Midbrain (tissue), 1 donor: Measurements from ENCODE around the gene INPP5B.
"Not testable (repeated sequence)": the region's sequence is repeated elsewhere in the genome, so short reads cannot be mapped to it uniquely, and the experiment has no call there.

Experiments
- DNase-seq: peaks from one replicate; lab custom pipeline; 2025; lab: John Stamatoyannopoulos, UW

The INPP5B gene

DNA sequence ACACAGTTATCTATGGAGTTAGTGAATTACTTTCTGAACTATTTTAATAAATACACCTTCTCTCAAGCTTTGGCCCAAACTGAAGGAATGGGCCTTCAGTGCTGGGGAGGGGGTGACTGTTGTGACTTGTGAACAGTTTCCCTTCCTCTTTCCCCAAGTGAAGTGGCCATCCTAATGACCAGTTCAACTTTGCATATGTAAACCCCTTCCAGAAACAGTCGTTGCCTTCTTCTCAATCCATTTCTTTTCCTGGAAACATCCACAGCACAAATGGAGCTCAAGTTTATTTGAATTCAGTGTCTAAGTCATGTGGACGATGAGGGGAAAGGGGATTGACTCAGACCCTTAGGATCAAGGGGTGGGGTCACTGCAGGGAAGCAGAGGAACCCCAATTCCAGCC lies 1.3 kb upstream of the INPP5B start:
- no peak for DNase-seq

DNA sequence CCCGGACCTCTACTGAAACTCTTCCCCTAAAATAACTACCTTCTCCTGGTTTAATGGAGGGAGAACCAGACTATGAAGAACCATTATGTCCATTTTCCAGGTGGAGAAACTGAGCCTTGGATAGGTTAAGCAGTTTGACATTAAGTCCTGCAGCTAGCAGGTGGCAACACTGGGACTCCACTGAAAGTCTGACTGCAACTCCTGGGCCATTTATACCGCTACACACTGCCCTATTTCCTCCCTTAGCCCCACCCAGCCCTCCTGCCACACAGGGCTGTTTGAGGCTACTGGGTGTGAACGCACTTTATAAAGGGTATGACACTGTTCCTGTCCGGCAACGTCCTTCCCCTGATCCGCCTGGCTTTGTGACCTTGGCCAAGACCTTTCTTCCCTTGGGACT lies 511 bp upstream of the INPP5B start:
- no peak for DNase-seq

DNA sequence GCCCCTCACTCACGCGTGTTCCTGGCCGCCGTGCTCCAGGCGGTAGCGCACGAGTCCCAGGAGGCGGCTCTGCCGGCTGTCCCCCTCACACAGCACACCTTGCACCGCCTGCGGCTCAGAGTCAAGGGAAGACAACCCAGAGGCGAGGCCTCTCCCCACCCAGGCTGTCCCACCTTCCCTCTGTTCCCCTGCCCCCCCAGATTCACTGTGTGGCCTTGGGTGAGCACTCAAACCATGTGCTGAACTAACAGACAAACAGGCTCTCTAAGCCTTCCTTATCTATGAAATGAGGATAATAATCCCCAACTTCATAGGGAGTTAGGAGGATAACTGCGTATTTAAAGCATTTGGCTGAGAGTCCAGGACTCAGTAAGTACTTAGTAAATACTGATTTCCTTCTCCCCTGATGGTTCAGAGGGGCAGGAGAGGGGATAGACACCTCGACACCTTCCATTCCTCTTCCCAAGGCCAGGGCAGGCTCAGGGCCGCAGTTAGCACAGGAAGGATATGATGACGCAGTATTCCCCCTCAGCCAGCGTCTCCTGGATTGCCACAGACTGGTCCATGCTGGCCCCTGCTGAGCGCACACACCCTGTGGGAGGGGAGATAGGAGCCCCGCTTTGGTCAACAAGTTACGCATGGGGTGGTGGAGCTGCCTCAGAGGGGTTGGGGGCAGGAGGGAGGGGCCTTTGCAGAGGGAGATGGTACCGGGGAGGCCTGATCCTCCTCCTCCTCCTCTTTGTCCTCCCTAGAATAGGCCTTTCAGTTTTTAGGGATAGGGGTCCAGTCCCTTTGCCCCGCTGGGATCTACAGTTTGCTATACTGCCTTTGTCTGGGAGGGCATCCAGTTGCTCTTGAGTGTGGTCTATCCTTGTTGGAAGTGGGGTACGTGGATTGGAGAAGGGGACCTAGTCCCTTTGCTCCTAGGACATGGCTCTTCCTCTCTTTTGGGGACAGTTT lies 830 bp downstream of the INPP5B start:
- DNase-seq: peak; percentile 51

DNA sequence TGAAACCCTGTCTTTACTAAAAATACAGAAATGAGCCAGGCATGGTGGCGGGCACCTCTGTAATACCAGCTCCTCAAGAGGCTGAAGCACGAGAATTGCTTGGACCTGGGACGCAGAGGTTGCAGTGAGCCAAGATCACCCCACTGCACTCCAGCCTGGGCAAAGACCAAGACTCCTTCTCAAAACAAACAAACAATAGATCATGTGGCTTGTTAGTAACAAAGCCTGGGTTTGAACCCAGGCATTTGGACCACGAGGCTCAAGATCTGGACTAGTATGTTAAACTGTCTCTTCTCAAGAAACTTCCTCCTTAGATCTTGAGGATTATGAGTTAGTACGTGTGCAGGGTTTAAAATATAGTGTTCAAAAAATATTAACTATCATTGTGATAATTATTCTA lies 1.6 kb downstream of the INPP5B start:
- no peak for DNase-seq

DNA sequence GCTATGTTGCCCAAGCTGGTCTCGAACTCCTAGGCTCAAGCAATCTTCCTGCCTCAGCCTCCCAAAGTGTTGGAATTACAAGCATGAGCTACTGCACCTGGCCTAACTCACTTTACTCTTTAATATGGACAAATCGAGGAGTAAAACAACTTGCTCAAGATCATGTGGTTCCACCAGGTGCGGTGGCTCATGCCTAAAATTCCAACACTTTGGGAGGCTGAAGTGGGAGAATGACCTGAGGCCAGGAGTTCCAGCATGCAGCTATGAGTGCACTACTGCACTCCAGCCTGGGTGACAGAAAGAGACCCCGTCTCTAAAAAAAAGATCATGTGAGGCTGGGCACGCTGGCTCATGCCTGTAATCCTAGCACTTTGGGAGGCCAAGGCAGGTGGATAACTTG lies 2.0 kb downstream of the INPP5B start:
- no peak for DNase-seq

DNA sequence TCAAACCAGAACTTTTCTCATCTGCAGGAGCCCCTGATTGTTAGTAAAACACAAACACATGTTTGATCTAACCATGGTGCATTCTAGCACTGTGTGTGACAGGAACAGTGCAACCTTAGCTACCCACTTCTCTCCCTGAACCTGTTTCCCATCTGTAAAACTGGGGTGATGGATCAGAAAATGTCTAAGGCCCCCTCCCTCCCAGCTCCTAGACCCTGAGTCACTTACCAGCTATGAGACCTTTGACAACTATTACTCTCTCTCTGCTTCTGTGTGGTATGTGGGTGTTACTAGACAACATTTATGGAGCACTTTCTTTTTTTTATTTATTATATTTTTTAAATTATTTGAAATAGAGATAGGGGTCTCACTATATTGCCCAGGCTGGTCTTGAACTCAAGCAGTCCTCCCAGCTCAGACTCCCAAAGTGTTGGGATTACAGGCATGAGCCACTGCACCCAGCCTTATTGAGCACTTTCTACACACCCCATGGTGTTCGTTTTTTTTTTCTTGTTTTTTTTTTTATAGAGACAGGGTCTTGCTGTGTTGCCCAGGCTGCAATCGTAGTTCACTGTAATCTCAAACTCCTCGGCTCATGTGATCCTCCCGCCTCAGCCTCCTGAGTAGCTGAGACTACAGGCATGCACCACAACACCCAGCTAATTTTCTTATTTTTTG lies 2.6 kb downstream of the INPP5B start:
- no peak for DNase-seq

DNA sequence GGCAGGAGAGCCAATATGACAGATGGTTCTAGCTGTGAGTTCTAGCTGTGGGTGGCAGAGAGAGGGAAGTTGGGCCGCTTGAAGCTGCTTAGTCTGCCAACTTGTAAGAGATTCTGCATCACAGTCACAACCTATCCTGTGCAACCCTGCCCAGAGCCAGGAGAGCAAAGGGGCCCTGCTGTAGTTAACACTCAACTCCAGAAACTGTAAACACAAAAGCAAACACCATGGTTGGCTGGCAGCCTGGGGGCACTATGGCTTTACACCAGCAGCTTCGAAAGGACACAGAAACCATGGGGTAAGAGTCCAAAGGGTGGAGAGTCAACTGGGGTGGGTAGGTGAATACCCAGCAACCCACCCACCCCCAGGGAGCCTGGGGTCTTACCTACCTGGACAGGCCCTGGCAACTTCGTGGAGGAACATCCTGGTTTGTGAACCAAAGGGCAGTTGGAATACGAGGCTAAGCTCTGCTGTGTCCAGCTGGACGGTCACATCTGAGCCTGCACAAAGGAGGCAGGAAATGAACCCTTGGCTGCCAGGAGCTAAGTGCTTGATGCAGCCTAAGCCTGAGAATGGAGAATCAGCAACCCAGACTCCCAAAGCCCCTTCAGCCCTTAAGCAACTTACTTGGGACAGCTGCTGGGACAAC lies 6.4 kb downstream of the INPP5B start:
- DNase-seq: no peak

DNA sequence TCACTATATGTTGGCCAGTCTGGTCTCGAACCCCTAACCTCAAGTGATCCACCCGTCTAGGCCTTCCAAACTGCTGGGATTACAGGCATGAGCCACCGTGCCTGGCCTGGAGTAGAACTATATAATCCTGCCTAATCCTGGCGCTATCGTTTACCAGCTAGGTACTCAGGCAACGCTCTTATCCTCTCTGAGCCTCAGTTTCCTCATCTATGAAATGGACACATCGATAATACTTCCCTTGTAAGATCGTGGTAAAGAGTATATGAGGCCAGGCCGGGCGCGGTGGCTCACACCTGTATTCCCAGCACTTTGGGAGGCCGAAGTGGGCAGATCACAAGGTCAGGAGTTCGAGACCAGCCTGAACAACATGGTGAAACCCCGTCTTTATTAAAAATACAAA lies 10.1 kb downstream of the INPP5B start:
- not testable (repeated sequence) for DNase-seq

DNA sequence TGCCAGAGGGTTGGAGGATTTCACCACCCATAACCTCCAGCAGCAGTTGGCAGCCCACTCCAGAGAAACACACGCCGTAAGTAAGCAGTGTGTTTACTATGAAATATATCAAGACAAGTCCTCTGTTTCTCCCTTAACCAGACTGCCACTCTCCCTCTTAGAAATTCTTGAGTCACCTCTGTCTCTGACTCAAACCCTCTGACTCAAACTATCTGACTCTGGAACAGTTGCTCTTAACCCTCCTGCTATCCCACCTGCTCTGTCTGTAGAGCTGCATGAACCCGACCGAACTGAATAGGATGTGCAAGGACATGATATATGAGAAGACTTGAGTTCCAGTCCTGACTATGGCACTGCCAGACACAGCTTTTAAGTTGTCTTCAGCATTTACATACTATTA lies 14.1 kb downstream of the INPP5B start:
- DNase-seq: no peak

DNA sequence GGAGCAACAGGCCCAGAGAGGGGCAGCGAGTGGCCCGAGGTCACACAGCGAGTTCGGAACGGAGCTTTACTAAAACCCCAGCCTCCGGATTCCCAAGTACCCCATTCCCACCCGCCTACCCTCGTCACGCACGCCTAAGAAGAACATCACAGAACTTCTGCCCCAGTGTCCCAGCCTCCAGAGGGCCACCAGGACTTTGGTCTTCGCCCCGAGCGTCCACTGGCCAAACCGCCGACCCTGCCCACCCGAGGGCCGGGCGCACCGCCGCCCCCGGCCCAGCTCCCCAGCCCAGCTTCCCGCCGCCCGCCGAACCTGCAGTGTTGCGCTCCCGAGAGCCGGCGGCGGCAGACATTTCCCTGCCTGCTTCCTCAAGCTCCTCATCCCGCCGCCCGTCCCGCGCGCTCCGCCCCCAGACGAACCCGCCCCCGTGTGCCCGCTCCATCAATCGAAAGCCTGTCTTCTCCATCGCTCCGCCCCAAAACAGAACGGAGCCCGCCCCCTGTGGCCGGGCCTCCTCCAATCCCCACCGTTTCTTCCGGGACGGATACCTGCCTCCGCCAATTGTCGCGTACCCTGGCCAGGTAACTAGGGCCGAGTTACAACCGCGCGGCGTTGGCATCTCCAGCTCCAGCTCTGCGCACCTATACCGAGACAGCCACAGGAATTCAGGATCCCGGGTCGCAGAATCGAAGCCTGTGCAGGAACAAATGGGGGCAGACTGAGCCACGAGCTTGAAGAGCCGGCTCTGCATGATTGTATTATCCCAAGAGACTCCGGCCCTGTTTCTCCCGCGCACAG lies 15.3 kb downstream of the INPP5B start:
- DNase-seq: peak; percentile 97

DNA sequence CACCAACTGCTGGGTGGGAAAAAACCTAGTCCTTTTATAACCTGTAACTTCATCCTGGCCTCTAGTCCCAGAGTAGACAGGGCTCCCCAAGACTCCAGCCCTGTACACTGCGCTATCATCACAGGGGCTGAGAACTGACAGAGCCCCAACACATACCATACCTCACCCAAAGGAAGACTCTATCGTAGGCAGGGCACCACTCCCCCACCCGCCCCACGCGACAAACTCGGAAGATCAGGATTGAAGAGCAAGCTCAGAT lies 15.8 kb downstream of the INPP5B start:
- no peak for DNase-seq

DNA sequence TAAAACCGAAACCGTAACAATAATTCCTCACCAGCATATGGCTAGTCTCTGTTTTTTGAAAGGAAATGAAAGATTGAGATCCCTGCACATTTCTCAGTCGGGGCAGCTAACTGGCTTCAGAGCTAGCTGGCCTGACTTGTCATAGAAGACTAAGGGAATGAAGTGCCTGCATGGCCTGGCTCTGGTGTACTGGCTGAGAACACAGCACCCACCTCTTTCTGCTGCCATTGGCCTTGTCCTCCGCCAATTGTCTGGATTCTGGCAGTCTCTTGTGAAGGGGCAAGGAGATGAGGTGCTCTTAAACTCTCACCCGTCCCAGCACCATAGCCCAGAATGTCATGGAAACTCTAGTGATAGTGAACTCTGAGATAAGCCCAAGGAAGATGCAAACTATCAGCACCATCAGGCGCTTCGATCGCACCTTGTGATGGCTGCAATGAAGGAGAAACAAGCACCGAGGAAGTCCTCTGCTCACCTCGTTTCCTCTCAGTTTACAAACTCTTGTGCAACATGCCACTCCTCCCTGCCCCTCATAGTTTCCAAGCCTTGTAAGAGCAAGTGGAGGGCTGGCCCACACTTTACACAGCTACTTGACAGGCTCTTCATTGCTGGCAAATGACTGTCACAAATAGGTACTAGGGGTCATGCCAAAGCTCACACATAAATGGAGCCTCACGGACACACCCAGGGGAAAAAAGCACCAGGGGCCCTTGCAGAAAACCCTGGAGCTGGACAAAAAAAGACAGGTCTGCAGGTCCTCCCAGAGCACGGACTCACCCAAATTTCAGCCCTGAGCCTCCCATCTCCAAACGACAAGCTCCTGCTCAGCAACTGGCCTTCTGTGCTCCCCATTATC lies 16.4 kb downstream of the INPP5B start:
- no peak for DNase-seq

DNA sequence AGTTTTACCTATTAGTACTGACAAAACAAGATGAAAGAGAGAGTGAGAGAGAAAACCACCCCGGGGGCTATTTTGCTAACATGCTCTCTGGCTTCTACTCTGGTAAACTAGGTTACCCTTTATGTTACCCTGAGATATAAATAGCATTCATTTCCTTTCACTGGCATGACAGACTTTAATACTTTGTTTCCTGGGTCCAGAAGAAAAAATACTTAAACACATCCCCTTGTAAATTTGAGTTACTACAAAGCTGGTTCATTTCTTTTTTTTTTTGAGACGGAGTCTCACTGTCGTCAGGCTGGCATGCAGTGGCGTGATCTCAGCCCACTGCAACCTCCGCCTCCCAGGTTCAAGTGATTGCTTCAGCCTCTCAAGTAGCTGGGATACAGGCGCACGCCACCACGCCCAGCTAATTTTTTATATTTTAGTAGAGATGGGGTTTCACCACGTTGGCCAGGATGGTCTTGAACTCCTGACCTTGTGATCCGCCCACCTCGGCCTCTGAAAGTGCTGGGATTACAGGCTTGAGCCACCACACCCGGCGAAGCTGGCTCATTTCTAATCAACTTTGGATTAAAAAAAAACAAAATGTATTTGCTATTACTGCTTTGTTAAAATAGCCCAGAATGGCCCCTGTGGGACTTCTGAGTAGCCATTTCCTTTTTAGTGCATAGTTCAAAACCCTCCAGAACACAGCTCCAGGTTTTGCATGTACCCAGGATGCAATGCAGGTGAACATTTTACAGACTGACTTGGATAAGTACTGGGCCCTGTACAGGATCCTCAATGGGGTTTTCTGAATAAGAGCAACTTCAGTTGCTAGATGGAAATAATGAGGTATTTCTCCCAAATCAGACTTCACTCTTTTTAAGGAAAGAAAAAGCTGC lies 20.6 kb downstream of the INPP5B start:
- no peak for DNase-seq

DNA sequence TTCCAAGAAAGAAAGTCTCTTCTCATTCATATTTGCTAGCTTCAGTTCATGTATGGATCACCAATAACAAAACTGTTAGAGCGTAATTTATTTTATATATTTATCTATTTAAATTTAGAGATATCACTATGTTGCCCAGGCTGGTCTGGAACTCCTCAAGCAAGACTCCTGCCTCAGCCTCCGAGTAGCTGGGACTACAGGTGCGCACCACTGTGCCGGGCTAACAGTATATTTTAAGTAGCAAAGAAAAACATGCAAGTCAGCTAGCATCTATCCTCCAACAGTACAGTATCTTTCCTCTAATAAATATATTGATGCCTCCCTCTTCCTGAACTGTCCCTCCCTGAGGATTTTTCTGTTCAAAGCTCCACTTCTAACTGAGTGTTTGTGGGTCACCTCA lies 21.5 kb downstream of the INPP5B start:
- no peak for DNase-seq

DNA sequence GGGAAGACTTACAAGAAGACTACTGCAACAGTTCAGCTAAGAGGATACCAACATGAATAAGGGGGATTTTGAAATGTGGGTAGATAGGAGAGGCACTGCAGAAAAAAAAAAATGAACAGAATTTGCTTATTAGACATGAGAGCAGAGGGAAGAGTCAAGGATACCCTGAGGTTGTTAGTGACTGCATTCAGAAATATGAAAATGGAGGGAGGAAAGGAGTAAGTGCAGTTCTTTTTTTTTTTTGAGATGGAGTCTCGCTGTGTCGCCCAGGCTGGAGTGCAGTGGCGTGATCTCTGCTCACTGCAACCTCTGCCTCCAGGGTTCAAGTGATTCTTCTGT lies 23.3 kb downstream of the INPP5B start:
- DNase-seq: no peak

DNA sequence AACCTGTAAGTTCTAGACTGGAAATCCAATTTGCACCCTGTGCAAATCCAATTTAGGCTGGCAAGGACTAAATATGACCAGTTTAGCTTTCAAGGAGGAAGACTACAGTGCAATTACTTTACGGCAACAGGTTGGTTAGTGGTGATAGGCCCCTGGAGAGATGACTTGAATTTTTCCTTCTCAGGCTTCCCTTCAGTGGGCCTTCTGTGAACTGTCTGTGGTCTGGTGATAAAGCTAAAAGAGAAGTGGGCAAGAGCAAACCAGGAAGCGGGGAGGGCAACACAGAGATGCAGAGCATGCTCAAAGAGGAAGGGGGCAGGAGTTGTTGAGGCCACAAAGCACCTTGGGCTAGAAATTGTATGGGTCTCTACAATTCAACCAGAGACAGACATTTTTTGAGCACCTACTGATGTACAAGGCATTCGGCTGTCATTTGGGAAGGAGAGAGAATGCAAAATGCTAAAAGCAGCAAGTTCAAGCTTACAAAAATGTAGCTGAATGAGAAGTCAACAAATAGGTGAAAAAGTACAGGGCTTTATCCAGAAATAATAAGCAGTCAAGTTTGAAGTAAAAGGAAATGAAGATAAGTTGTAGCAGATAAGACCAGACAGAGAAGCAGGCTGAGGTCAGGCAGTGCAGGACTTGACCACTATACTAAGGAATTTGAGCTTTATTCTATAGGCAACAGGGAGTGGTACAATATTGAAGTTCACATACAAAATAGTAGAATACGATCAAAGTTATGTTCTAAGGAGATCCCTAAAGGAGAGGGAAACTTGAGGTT lies 23.9 kb downstream of the INPP5B start:
- DNase-seq: no peak

DNA sequence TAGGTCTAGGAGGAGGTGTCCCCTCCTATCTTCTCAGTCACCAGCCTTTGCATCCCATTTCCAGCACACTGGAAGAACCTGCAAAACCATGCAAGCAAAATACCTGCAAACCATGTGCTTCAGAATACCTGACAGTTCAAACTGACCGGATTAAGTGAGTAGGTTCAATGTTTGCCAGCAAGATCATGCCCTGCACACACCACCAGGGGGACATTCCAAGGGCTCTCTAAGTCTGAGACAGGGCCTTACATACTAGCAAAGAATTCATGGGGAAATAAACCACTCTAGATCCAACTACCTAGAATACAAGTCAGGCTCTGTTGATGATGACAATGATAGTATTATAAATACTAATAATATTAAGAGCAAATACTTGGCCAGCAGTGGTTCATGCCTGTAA lies 27.6 kb downstream of the INPP5B start:
- no peak for DNase-seq

DNA sequence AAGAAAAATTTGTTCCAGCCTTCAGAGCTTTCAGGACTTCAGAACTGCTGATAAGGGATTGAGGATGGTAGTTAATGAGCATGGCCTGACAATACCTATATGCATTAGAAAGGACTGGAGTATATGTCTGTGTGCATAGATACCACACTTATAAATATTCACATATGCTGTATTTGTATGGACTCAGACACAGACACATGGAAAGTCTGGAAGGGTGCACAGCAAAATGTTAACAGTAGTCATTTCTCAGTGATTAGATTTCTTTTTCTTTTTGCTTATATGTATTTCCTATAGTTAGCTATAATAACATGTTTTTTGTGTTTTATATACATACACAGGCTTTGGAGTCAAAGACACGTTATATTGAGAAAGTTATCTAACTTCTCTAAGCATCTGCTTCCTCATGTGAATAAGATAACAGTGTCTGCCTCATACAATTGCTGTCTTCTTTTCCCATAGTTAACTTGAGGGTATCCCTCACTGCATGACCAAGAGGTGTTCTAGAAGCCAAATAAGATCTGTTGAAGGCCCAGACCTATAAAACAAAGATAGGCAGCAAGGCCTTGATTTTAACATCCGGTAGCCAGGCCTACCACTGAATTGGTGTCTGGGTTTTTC lies 31.3 kb downstream of the INPP5B start:
- DNase-seq: no peak
